Keratinocyte (primary cell): ENCODE results near the gene FHOD1.

ENCODE experiments used
- CTCF ChIP-seq, 3 experiments: IDR thresholded peaks in 1 of 3; conservative IDR thresholded peaks in 1 of 3; optimal IDR thresholded peaks in 1 of 3; 2 replicates in 2 of 3; 3 replicates in 1 of 3; pipeline versions ENCODE3 to v1.5.1; 2011; ENCODE audit warnings: low read length in 3 of 3, mild to moderate bottlenecking in 3 of 3, moderate library complexity in 2 of 3, control low read depth in 1 of 3, inconsistent platforms in 1 of 3; ENCODE audit not compliant: insufficient read depth in 2 of 3; ENCODE audit errors: extremely low read depth in 1 of 3
- EZH2 ChIP-seq: IDR thresholded peaks from one replicate; pipeline ENCODE4 v1.6.1; 2012; ENCODE audit warnings: inconsistent platforms, mild to moderate bottlenecking, low read length, moderate library complexity

- TF ChIP-seq CTCF (optimal IDR thresholded peaks at IDR 0.05 in 1 of 3, IDR thresholded peaks at IDR 0.05 in 1 of 3, conservative IDR thresholded peaks at IDR 0.05 in 1 of 3; ENCODE audit: extremely low read depth in 1 of 3, insufficient read depth in 2 of 3, low read length in 3 of 3) (peak in 1 of 3 experiments; percentile 17), EZH2 (no peak)
These were observed 10.5 kb downstream of the FHOD1 start for GRCh38 chr16:67236563-67237395.
